HEK293 (cell line): ENCODE results near the gene FOXC2.

ENCODE experiments used
- CTCF ChIA-PET: fragments of 350-600 bp; formaldehyde crosslinking; extraction: SDS; loops from one replicate; lab custom pipeline; 2021; ENCODE audit warnings: antibody characterized with exemption; lab: Yijun Ruan, JAX
- POLR2A ChIA-PET: fragments of 300-600 bp; formaldehyde crosslinking; extraction: SDS; loops from one replicate; lab custom pipeline; 2020; ENCODE audit warnings: antibody characterized with exemption, inconsistent platforms; lab: Yijun Ruan, JAX
- H3K27ac ChIP-seq: fragments of 200-500 bp; sonication (Bioruptor generic); 2 replicates; pipeline ENCODE4 v1.5.1; 2014; ENCODE audit warnings: low read depth, low read length, control low read depth, inconsistent platforms; ENCODE audit errors: extremely low read depth
- H3K36me3 ChIP-seq, 2 experiments: fragments of 200-500 bp in 1 of 2; sonication (Bioruptor generic) in 1 of 2; 1 replicate in 1 of 2; 2 replicates in 1 of 2; pipeline ENCODE4 v1.5.1; 2014 to 2017; ENCODE audit warnings: inconsistent platforms in 2 of 2, low read length in 2 of 2; ENCODE audit not compliant: control insufficient read depth in 2 of 2, insufficient read depth in 1 of 2
- H3K4me1 ChIP-seq: fragments of 200-500 bp; sonication (Bioruptor generic); 2 replicates; pipeline ENCODE4 v1.5.1; 2014; ENCODE audit warnings: mild to moderate bottlenecking, low read length, inconsistent platforms; ENCODE audit not compliant: control insufficient read depth, insufficient read depth
- H3K4me3 ChIP-seq: 2 replicates; pipeline ENCODE4 v1.5.1; 2011; ENCODE audit warnings: low read depth, mild to moderate bottlenecking, control low read depth, low read length, moderate library complexity
- H3K9me3 ChIP-seq: fragments of 200-500 bp; sonication (Bioruptor generic); 2 replicates; pipeline ENCODE4 v1.5.1; 2014; ENCODE audit warnings: low read depth, low read length, inconsistent platforms; ENCODE audit not compliant: control insufficient read depth, insufficient read depth
- HOXD13 ChIP-seq: sonication (generic); formaldehyde crosslinking; IDR thresholded peaks from 2 replicates; pipeline ENCODE4 v1.8.0; 2022; ENCODE audit warnings: missing genetic modification reagents, borderline replicate concordance
- MEIS1 ChIP-seq: sonication (generic); formaldehyde crosslinking; IDR thresholded peaks from 2 replicates; pipeline ENCODE4 v1.8.1; 2022; ENCODE audit warnings: missing genetic modification reagents, mild to moderate bottlenecking, borderline replicate concordance
- OSR2 ChIP-seq: fragments of 450-650 bp; formaldehyde crosslinking; IDR thresholded peaks from 2 replicates; pipeline ENCODE4 v1.5.1; 2016; ENCODE audit warnings: missing biosample characterization, missing genetic modification characterization
- PRDM4 ChIP-seq: fragments of 450-650 bp; formaldehyde crosslinking; IDR thresholded peaks from 2 replicates; pipeline ENCODE4 v1.5.1; 2017; ENCODE audit warnings: missing biosample characterization, missing genetic modification characterization
- REPIN1 ChIP-seq: fragments of 450-650 bp; formaldehyde crosslinking; IDR thresholded peaks from 2 replicates; pipeline ENCODE4 v1.5.1; 2017; ENCODE audit warnings: missing biosample characterization, missing genetic modification characterization, low read depth
- SCRT2 ChIP-seq: fragments of 450-650 bp; formaldehyde crosslinking; IDR thresholded peaks from 2 replicates; pipeline ENCODE4 v1.5.1; 2016; ENCODE audit warnings: missing biosample characterization, missing genetic modification characterization
- SP7 ChIP-seq: fragments of 450-650 bp; formaldehyde crosslinking; IDR thresholded peaks from 2 replicates; pipeline ENCODE4 v1.5.1; 2016; ENCODE audit warnings: missing biosample characterization, missing genetic modification characterization
- YY1 ChIP-seq: fragments of 450-650 bp; formaldehyde crosslinking; IDR thresholded peaks from 2 replicates; pipeline ENCODE4 v1.5.1; 2018; ENCODE audit warnings: missing biosample characterization, missing genetic modification characterization
- ZBTB26 ChIP-seq: fragments of 450-650 bp; formaldehyde crosslinking; optimal IDR thresholded peaks from 2 replicates; pipeline ENCODE3; 2016; ENCODE audit warnings: missing biosample characterization, mild to moderate bottlenecking, missing genetic modification characterization
- ZBTB7A ChIP-seq: fragments of 450-650 bp; formaldehyde crosslinking; IDR thresholded peaks from 2 replicates; pipeline ENCODE4 v1.5.1; 2016; ENCODE audit warnings: low read depth, missing biosample characterization, missing genetic modification characterization
- ZNF132 ChIP-seq: fragments of 450-650 bp; formaldehyde crosslinking; IDR thresholded peaks from 2 replicates; pipeline ENCODE4 v1.5.1; 2017; ENCODE audit warnings: missing biosample characterization, missing genetic modification characterization, borderline replicate concordance
- ZNF169 ChIP-seq: fragments of 450-650 bp; formaldehyde crosslinking; IDR thresholded peaks from 2 replicates; pipeline ENCODE4 v1.5.1; 2016; ENCODE audit warnings: missing biosample characterization, missing genetic modification characterization
- ZNF174 ChIP-seq: fragments of 450-650 bp; formaldehyde crosslinking; IDR thresholded peaks from 2 replicates; pipeline ENCODE4 v1.5.0; 2017; ENCODE audit warnings: missing biosample characterization, mild to moderate bottlenecking, missing genetic modification characterization
- ZNF416 ChIP-seq: fragments of 450-650 bp; formaldehyde crosslinking; IDR thresholded peaks from 2 replicates; pipeline ENCODE4 v1.5.1; 2016; ENCODE audit warnings: missing biosample characterization, missing genetic modification characterization
- ZNF549 ChIP-seq: fragments of 450-650 bp; IDR thresholded peaks from 2 replicates; pipeline ENCODE4 v1.5.1; 2018; ENCODE audit warnings: missing biosample characterization, missing genetic modification characterization, mild to moderate bottlenecking, inconsistent platforms, moderate library complexity
- ZNF585B ChIP-seq: fragments of 450-650 bp; formaldehyde crosslinking; IDR thresholded peaks from 2 replicates; pipeline ENCODE4 v1.5.1; 2016; ENCODE audit warnings: missing biosample characterization, missing genetic modification characterization
- ZNF792 ChIP-seq: fragments of 450-650 bp; formaldehyde crosslinking; IDR thresholded peaks from 2 replicates; pipeline ENCODE4 v1.5.1; 2016; ENCODE audit warnings: missing biosample characterization, missing genetic modification characterization
- TF ChIP-seq, protein P1 (sequence below): fragments of 450-650 bp; formaldehyde crosslinking; IDR thresholded peaks from 2 replicates; pipeline ENCODE4 v1.5.1; 2016; ENCODE audit warnings: missing biosample characterization, missing genetic modification characterization, low read depth
- TF ChIP-seq, protein P2 (sequence below): fragments of 450-650 bp; formaldehyde crosslinking; IDR thresholded peaks from 2 replicates; pipeline ENCODE4 v1.5.1; 2016; ENCODE audit warnings: missing biosample characterization, missing genetic modification characterization
- TF ChIP-seq, protein P3 (sequence below): fragments of 450-650 bp; formaldehyde crosslinking; IDR thresholded peaks from 2 replicates; pipeline ENCODE4 v1.5.1; 2016; ENCODE audit warnings: missing biosample characterization, missing genetic modification characterization
- TF ChIP-seq, protein P4 (sequence below): fragments of 450-650 bp; formaldehyde crosslinking; IDR thresholded peaks from 2 replicates; pipeline ENCODE4 v1.5.1; 2017; ENCODE audit warnings: missing biosample characterization, missing genetic modification characterization

The FOXC2 gene

DNA sequence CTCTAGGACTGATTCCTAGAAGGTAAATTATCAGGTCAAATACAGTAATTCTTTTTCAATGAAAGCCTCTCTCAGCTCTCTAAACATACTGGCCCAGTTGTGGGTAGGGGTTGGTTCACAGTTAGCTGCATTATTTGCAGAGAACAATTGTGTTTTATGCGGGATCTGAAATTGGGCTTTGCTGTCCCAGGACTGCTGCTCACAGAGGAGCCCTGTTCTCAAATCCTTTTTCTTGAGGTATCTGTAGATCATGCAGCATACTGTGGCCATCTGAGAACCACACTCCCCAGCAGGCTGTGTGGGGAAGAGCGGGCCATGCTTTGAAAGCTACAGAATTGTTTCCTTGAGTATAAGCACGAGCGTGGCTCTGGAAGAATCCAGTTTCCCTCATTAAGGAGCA is 29.1 kb upstream of the FOXC2 start:
- no peak for TF ChIP-seq ZBTB26 (tag by site-specific recombination)
- TF ChIP-seq, protein P1, sequence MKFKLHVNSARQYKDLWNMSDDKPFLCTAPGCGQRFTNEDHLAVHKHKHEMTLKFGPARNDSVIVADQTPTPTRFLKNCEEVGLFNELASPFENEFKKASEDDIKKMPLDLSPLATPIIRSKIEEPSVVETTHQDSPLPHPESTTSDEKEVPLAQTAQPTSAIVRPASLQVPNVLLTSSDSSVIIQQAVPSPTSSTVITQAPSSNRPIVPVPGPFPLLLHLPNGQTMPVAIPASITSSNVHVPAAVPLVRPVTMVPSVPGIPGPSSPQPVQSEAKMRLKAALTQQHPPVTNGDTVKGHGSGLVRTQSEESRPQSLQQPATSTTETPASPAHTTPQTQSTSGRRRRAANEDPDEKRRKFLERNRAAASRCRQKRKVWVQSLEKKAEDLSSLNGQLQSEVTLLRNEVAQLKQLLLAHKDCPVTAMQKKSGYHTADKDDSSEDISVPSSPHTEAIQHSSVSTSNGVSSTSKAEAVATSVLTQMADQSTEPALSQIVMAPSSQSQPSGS (tag by site-specific recombination), result no peak
- TF ChIP-seq ZNF549, result no peak
- TF ChIP-seq HOXD13 (CRISPR knock-in tag), result no peak
- TF ChIP-seq, protein P2, sequence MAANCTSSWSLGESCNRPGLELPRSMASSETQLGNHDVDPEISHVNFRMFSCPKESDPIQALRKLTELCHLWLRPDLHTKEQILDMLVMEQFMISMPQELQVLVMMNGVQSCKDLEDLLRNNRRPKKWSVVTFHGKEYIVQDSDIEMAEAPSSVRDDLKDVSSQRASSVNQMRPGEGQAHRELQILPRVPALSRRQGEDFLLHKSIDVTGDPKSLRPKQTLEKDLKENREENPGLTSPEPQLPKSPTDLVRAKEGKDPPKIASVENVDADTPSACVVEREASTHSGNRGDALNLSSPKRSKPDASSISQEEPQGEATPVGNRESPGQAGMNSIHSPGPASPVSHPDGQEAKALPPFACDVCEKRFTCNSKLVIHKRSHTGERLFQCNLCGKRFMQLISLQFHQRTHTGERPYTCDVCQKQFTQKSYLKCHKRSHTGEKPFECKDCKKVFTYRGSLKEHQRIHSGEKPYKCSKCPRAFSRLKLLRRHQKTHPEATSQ (tag by site-specific recombination), result no peak
- TF ChIP-seq OSR2 (tag by site-specific recombination), result no peak
- no peak for TF ChIP-seq YY1 (tag by site-specific recombination)
- no peak for TF ChIP-seq ZNF585B (tag by site-specific recombination)
- no peak for TF ChIP-seq MEIS1 (CRISPR knock-in tag)
- no peak for TF ChIP-seq REPIN1
- TF ChIP-seq ZNF174 (tag by site-specific recombination), result no peak
- TF ChIP-seq ZNF169 (tag by site-specific recombination), result no peak
- no peak for TF ChIP-seq PRDM4 (tag by site-specific recombination)
- TF ChIP-seq ZNF416, result no peak
- no peak for TF ChIP-seq ZNF132 (tag by site-specific recombination)
- Histone ChIP-seq H3K27ac (no peak overlapping the region), H3K36me3 (peaks cover 5 to 75% of the 10 kb centered on the region in 2 experiments), H3K4me1 (no peaks in the 10 kb centered on the region), H3K9me3 (no peaks in the 10 kb centered on the region), H3K4me3 (no peak overlapping the region)
- CTCF ChIA-PET, result no interaction called here
- POLR2A ChIA-PET, result no interaction called here

DNA sequence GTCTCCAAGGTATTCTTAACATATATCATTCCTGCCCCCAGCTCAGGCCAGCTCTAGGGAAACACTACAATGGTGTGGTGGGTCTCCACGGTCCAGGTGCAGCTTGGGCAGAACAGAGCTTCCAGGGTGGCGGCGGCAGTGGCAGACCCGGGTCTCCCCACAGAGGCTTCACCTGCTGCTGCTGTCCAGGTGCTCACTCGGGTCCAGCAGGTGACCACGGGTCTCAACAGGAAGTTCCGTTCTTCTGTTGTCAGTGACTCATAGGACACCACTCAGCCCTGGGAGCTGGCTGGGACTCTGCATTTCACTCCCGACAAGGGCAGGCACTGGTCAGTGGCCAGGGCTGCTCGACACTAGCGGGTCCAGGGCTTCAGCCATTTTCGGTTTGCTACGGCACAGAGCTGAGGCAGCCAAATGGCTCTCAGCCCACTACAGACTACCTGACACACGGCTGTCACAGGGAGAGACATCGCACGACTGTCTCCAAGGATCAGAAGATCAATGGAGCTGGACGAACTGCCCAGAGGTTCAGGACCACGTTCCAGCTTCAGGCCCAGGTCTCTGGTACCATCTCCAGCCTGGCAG is 28.3 kb upstream of the FOXC2 start:
- Histone ChIP-seq H3K9me3 (no peaks in the 10 kb centered on the region), H3K4me3 (no peak overlapping the region), H3K27ac (no peak overlapping the region), H3K36me3 (peaks cover 5 to 82% of the 10 kb centered on the region in 2 experiments), H3K4me1 (no peaks in the 10 kb centered on the region)
- POLR2A ChIA-PET, result no interaction called here
- no peak for TF ChIP-seq ZBTB7A (tag by site-specific recombination)
- TF ChIP-seq ZNF792, result no peak
- TF ChIP-seq, protein P3, sequence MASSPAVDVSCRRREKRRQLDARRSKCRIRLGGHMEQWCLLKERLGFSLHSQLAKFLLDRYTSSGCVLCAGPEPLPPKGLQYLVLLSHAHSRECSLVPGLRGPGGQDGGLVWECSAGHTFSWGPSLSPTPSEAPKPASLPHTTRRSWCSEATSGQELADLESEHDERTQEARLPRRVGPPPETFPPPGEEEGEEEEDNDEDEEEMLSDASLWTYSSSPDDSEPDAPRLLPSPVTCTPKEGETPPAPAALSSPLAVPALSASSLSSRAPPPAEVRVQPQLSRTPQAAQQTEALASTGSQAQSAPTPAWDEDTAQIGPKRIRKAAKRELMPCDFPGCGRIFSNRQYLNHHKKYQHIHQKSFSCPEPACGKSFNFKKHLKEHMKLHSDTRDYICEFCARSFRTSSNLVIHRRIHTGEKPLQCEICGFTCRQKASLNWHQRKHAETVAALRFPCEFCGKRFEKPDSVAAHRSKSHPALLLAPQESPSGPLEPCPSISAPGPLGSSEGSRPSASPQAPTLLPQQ (tag by site-specific recombination), result no peak
- TF ChIP-seq SCRT2 (tag by site-specific recombination), result no peak
- TF ChIP-seq, protein P4, sequence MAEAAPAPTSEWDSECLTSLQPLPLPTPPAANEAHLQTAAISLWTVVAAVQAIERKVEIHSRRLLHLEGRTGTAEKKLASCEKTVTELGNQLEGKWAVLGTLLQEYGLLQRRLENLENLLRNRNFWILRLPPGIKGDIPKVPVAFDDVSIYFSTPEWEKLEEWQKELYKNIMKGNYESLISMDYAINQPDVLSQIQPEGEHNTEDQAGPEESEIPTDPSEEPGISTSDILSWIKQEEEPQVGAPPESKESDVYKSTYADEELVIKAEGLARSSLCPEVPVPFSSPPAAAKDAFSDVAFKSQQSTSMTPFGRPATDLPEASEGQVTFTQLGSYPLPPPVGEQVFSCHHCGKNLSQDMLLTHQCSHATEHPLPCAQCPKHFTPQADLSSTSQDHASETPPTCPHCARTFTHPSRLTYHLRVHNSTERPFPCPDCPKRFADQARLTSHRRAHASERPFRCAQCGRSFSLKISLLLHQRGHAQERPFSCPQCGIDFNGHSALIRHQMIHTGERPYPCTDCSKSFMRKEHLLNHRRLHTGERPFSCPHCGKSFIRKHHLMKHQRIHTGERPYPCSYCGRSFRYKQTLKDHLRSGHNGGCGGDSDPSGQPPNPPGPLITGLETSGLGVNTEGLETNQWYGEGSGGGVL (tag by site-specific recombination), result no peak
- no peak for TF ChIP-seq SP7 (tag by site-specific recombination)
- TF ChIP-seq ZBTB26 (tag by site-specific recombination), result no peak
- CTCF ChIA-PET, result interaction anchor here (0.7 kb wide), 1 partner anchor 407 kb away, joined by 3 read pairs; no protein-coding TSS in a partner anchor
